HCT116 (cell line): ENCODE results near the gene FBXW2. TPM values are rescaled to one million over a fixed set of nuclear protein-coding genes. Genes with fewer than 3 reads are reported as not detected.

Source experiments
- ATAC-seq: fragments of 200-7000 bp; cut with Tn5 transposase; 2 replicates; pipeline ENCODE4 v1.9.1; 2020; ENCODE audit warnings: mild to moderate bottlenecking, moderate library complexity
- BruUV-seq: library from RNA; stranded (reverse); fragments of 400-500 nt; replicated peaks from 2 replicates; lab custom pipeline; 2021; lab: Mats Ljungman, UMichigan
- CTCF ChIA-PET: fragments of 300-600 bp; sonication (Branson Sonifier 250); formaldehyde crosslinking; loops from one replicate; lab custom pipeline; 2021; ENCODE audit warnings: antibody characterized with exemption; lab: Charles Lee
- POLR2A ChIA-PET: fragments of 300-600, 350-600 bp; sonication (Branson Sonifier 250); formaldehyde crosslinking; loops from one replicate; lab custom pipeline; 2021; ENCODE audit warnings: antibody characterized with exemption; lab: Charles Lee
- RAD21 ChIA-PET, 2 experiments: fragments of 300-600 bp; sonication (Branson Sonifier 250); formaldehyde crosslinking; loops; one replicate each; lab custom pipeline; 2023; ENCODE audit warnings: low total read pairs in 2 of 2; ENCODE audit not compliant: uncharacterized antibody in 2 of 2, unreplicated experiment in 2 of 2, low non-redundant PET in 1 of 2; lab: Charles Lee
- DNase-seq: peaks from one replicate; pipeline ENCODE4 v3.0.0-alpha.2; 2010; ENCODE audit warnings: low read depth, low spot score
- H2AFZ ChIP-seq: fragments of 200-600 bp; shearing (Covaris generic), sonication (generic); 2 replicates; pipeline ENCODE4 v1.6.1; 2017; ENCODE audit warnings: low read depth, mixed run types, mixed read lengths, antibody characterized with exemption, low read length; ENCODE audit not compliant: poor library complexity, severe bottlenecking
- H3K27ac ChIP-seq: 2 replicates; pipeline ENCODE4 v1.5.1; 2012; ENCODE audit warnings: low read depth, low read length
- H3K27me3 ChIP-seq: fragments of 200-600 bp; sonication (generic); 2 replicates; pipeline ENCODE4 v1.6.1; 2016; ENCODE audit warnings: mixed run types, low read length, mixed read lengths; ENCODE audit not compliant: insufficient read depth
- H3K36me3 ChIP-seq, 2 experiments: fragments of 200-500 bp in 1 of 2; fragments of 200-600 bp in 1 of 2; sonication (Bioruptor generic) in 1 of 2; sonication (generic) in 1 of 2; 2 replicates each; pipeline versions ENCODE4 v1.5.1 to v1.6.1; 2014 to 2016; ENCODE audit warnings: low read length in 2 of 2, inconsistent platforms in 1 of 2, mixed read lengths in 1 of 2, mixed run types in 1 of 2; ENCODE audit not compliant: insufficient read depth in 2 of 2, control insufficient read depth in 1 of 2
- H3K4me1 ChIP-seq, 2 experiments: fragments of 200-600 bp in 1 of 2; sonication (generic) in 1 of 2; 2 replicates each; pipeline versions ENCODE4 v1.5.1 to v1.6.1; 2012 to 2017; ENCODE audit warnings: low read length in 2 of 2, inconsistent platforms in 1 of 2, mild to moderate bottlenecking in 1 of 2, mixed read lengths in 1 of 2, mixed run types in 1 of 2, moderate library complexity in 1 of 2; ENCODE audit not compliant: insufficient read depth in 2 of 2, control insufficient read depth in 1 of 2
- H3K4me2 ChIP-seq: fragments of 200-600 bp; sonication (generic); 2 replicates; pipeline ENCODE4 v1.6.1; 2017; ENCODE audit warnings: mixed run types, low read length, mixed read lengths
- H3K4me3 ChIP-seq, 2 experiments: fragments of 200-600 bp in 1 of 2; sonication (generic) in 1 of 2; replicated peaks in 1 of 2; 2 replicates each; pipeline ENCODE4 v1.5.1; 2011 to 2016; ENCODE audit warnings: low read length in 2 of 2, control low read depth in 1 of 2, low read depth in 1 of 2, mild to moderate bottlenecking in 1 of 2, mixed read lengths in 1 of 2, mixed run types in 1 of 2
- H3K79me2 ChIP-seq: fragments of 200-600 bp; sonication (generic); 2 replicates; pipeline ENCODE4 v1.6.1; 2017; ENCODE audit warnings: mild to moderate bottlenecking, mixed run types, low read length, moderate library complexity, mixed read lengths; ENCODE audit not compliant: insufficient read depth
- H3K9ac ChIP-seq: fragments of 200-600 bp; sonication (generic); 2 replicates; pipeline ENCODE4 v1.6.1; 2016; ENCODE audit warnings: low read length, mixed read lengths
- H3K9me2 ChIP-seq: fragments of 200-600 bp; sonication (generic), shearing (Covaris generic); 2 replicates; pipeline ENCODE4 v1.6.1; 2017; ENCODE audit warnings: mixed run types, mild to moderate bottlenecking, moderate library complexity; ENCODE audit not compliant: insufficient read depth
- H3K9me3 ChIP-seq, 2 experiments: fragments of 200-500 bp in 1 of 2; fragments of 200-600 bp in 1 of 2; sonication (Bioruptor generic) in 1 of 2; sonication (generic) in 1 of 2; 2 replicates each; pipeline ENCODE4 v1.6.1; 2014 to 2017; ENCODE audit warnings: low read length in 2 of 2, mixed read lengths in 2 of 2, inconsistent platforms in 1 of 2, low read depth in 1 of 2, mild to moderate bottlenecking in 1 of 2, mixed run types in 1 of 2, moderate library complexity in 1 of 2; ENCODE audit not compliant: control insufficient read depth in 1 of 2, insufficient read depth in 1 of 2
- H4K20me1 ChIP-seq: fragments of 200-600 bp; sonication (generic), shearing (Covaris generic); 2 replicates; pipeline ENCODE4 v1.6.1; 2017; ENCODE audit warnings: mixed run types, mild to moderate bottlenecking, moderate library complexity; ENCODE audit not compliant: insufficient read depth
- EGR1 ChIP-seq: IDR thresholded peaks from 2 replicates; pipeline ENCODE4 v1.6.1; 2012; ENCODE audit warnings: low read depth
- ELF1 ChIP-seq: IDR thresholded peaks from 2 replicates; pipeline ENCODE4 v1.6.1; 2012; ENCODE audit warnings: low read depth, borderline replicate concordance
- POLR2A ChIP-seq: IDR thresholded peaks from 2 replicates; pipeline ENCODE4 v1.7.0; 2011; ENCODE audit warnings: borderline replicate concordance; ENCODE audit not compliant: insufficient read depth, insufficient read length; ENCODE audit errors: extremely low read depth
- SIN3A ChIP-seq: IDR thresholded peaks from 2 replicates; pipeline ENCODE4 v1.6.1; 2012; ENCODE audit warnings: low read depth
- SP1 ChIP-seq: IDR thresholded peaks from 2 replicates; pipeline ENCODE4 v1.6.1; 2012; ENCODE audit warnings: low read depth
- YY1 ChIP-seq: IDR thresholded peaks from 2 replicates; pipeline ENCODE4 v1.6.1; 2011; ENCODE audit warnings: low read length, low read depth, moderate library complexity, mild to moderate bottlenecking; ENCODE audit not compliant: insufficient replicate concordance; ENCODE audit errors: extremely low read depth
- intact Hi-C: fragments of 100-400 bp; cut with micrococcal nuclease; formaldehyde crosslinking; loops from 2 replicates; pipeline ENCODE4 v1.10.0; 2022
- total RNA-seq: library from RNA; stranded (reverse); gene quantifications from one replicate; pipeline ENCODE4 v1.2.1, GENCODE V29; 2021; ENCODE audit not compliant: unreplicated experiment
- TF ChIP-seq, protein P1 (sequence below): IDR thresholded peaks from 2 replicates; pipeline ENCODE4 v1.6.1; 2012
- TF ChIP-seq, protein P2 (sequence below): IDR thresholded peaks from 2 replicates; pipeline ENCODE4 v1.6.1; 2011; ENCODE audit warnings: mild to moderate bottlenecking, low read length, moderate library complexity; ENCODE audit not compliant: insufficient replicate concordance; ENCODE audit errors: extremely low read depth
- TF ChIP-seq, protein P3 (sequence below): IDR thresholded peaks from 2 replicates; pipeline ENCODE4 v1.6.1; 2012

Gene FBXW2
- total RNA-seq, 1 experiment from 2014 or later, result 59.6 TPM

DNA sequence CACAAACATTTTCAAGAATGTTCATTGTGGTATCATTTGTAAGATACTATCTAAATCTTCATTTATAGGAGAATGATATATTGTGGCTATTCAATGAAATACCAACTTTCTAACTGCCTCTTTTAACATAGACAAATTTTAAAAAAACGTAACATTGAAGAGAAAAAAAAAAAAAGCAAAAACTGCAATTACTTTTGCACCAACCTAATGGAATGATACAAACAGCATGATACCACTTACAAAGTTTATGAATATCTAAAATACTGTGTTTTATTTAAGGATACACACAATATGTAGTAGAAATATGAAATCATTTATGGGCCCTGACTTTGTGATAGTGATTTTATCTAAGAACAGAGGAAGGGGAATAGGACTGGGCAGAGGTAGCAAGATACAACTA lies 25.4 kb upstream of the FBXW2 start (continued):
- TF ChIP-seq, protein P1, sequence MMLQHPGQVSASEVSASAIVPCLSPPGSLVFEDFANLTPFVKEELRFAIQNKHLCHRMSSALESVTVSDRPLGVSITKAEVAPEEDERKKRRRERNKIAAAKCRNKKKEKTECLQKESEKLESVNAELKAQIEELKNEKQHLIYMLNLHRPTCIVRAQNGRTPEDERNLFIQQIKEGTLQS, result no peak
- TF ChIP-seq EGR1 (no peak), SIN3A (no peak), ELF1 (no peak), POLR2A (no peak)
- TF ChIP-seq, protein P2, sequence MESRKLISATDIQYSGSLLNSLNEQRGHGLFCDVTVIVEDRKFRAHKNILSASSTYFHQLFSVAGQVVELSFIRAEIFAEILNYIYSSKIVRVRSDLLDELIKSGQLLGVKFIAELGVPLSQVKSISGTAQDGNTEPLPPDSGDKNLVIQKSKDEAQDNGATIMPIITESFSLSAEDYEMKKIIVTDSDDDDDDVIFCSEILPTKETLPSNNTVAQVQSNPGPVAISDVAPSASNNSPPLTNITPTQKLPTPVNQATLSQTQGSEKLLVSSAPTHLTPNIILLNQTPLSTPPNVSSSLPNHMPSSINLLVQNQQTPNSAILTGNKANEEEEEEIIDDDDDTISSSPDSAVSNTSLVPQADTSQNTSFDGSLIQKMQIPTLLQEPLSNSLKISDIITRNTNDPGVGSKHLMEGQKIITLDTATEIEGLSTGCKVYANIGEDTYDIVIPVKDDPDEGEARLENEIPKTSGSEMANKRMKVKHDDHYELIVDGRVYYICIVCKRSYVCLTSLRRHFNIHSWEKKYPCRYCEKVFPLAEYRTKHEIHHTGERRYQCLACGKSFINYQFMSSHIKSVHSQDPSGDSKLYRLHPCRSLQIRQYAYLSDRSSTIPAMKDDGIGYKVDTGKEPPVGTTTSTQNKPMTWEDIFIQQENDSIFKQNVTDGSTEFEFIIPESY, result no peak

DNA sequence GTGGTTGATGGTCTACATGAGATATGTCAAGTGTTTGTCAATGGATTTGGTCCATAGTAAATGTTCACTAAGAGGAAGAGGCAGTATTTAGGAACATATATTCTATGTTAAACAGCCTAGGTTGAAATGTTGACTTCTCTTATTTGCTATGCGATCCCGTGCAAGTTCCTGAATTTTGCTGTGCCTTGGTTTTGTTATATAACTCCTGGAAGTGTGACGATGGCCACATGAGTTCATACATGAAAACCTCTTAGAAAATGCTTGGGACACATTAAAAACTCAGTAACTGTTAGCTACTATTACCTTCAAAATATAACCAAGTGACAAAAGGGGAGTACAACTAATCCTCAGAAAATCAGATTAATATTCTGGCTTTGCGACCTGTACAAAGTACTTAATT lies 21.9 kb upstream of the FBXW2 start:
- ChIA-PET POLR2A (no interaction called here), RAD21 (no interaction called here), CTCF (no interaction called here)
- no TSS peak for BruUV-seq
- TF ChIP-seq SP1 (no peak), YY1 (no peak)
- TF ChIP-seq, protein P3, sequence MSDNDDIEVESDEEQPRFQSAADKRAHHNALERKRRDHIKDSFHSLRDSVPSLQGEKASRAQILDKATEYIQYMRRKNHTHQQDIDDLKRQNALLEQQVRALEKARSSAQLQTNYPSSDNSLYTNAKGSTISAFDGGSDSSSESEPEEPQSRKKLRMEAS, result no peak
- Histone ChIP-seq H3K4me1 (no peaks in the 10 kb centered on the region), H3K79me2 (no peaks in the 10 kb centered on the region), H3K4me2 (no peak overlapping the region), H3K9ac (no peak overlapping the region), H3K27me3 (no peaks in the 10 kb centered on the region), H3K4me3 (no peak overlapping the region), H3K9me2 (no peaks in the 10 kb centered on the region), H4K20me1 (no peaks in the 10 kb centered on the region), H3K27ac (no peak overlapping the region), H2AFZ (no peak overlapping the region), H3K36me3 (peaks cover 17 to 19% of the 10 kb centered on the region in 2 experiments), H3K9me3 (no peaks in the 10 kb centered on the region)
- intact Hi-C loops, result no loop called here
- no peak for ATAC-seq
- no peak for DNase-seq
